ENCODE results near the gene ZBTB14.

The ZBTB14 gene

GRCh38 chr18:5288517-5288935 lies 7.0 kb downstream of the ZBTB14 start:
- DNase-seq, result no peak

DNA sequence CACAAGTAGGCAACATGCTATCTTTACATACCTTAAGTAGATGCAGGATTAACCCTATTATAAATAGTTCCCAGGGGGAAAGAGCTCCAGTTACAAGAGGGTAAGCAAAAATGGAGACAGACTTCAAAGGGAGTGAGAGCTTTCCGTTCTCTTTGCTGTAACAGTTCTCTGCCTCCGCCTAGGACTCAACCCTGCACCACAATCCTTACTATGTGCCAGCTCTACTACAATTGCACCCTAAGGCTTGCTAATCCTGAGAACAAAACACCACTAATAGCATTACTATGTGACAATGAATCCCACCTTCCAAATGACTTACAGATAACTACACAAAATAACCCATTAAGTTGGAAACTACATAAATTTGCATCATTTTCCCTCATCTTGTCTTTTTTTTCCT lies 7.7 kb downstream of the ZBTB14 start:
- DNase-seq, result no peak

DNA sequence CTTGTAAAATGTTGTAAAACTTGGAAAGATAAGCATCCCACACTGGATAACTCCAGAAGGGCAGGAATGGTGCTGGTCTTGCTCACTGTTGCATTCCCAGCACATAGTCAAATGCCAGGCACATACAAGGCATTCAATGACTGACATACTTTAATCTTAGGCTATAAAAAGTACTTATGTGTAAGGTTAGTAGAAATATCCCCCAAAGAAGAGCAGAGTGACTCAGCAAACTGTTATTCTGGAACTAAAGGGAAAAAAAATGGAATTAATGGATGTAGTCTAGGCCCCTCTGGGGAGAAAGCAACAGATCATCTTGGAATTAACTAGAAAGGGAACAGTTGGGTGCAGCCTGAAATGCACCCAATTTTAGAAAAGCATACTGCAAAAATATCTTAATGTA lies 9.0 kb downstream of the ZBTB14 start:
- no peak for DNase-seq

DNA sequence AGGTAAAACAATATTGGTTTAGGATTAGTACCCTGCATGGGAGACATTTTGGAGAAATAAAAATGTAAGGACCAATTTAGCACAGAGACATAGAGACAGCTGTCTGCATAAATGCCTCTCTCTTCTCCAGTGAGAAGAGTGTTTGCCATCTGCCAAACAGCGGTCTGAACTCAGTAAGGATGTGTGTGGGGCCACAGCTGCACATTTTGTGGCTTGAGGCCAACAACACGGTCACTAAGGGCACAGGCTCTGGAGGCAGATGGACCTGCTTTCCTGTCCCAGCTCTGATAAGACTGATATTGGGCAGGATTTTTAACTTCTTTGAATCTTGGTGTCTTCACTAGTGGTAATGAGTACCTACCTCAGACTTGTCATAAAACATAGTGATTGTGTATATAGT lies 10.2 kb downstream of the ZBTB14 start:
- no peak for DNase-seq

GRCh38 chr18:5284808-5285207 lies 10.7 kb downstream of the ZBTB14 start:
- DNase-seq, result no peak

GRCh38 chr18:5282770-5283169 lies 12.8 kb downstream of the ZBTB14 start:
- no peak for DNase-seq

GRCh38 chr18:5276947-5277346 lies 18.6 kb downstream of the ZBTB14 start:
- no peak for DNase-seq

DNA sequence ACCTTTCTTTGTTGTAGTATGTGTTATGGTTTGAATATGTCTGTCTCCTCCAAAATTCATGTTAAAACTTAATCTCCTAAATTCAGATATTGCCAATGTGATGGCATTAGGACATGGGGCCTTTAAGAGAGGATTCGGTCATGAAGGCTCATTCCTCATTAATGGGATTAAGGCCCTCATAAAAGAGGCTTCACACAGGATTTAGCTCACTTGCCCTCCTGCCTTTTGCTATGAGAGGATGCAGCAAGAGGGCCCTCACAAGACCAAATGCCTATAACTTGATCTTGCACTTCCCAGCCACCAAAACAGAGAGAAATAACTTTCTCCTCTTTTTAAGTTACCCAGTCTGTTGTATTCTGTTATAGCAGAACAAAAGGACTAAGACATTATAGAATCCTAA lies 19.7 kb downstream of the ZBTB14 start:
- DNase-seq, result no peak

DNA sequence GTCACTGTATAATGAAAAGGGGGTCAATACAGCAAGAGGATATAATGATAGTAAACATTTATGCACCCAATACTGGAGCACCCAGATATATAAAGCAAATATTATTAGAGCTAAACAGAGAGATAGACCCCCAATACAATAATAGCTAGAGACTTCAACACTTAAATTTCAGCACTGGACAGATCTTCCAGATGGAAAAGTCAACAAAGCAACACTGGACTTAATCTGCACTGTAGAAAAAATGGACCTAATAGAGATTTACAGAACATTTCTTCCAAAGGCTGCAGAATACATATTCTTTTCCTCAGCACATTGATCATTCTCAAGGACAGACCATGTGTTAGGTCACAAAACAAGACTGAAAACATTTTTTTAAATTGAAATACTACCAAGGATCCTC lies 26.7 kb downstream of the ZBTB14 start:
- DNase-seq, result no peak

DNA sequence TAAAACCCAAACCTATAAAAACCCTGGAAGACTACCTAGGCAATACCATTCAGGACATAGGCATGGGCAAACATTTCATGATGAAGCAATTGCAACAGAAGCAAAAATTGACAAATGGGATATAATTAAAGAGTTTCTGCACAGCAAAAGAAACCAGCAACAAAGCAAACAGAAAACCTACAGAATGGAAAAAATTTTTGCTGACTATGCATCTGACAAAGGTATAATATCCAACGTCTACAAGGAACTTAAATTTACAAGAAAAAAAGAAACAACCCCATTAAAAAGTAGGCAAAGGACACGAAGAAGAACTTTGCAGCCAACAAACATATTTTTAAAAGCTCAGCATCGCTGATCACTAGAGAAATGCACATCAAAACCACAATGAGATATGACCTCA lies 28.8 kb downstream of the ZBTB14 start:
- no peak for DNase-seq

- no peak for DNase-seq
Observed at GRCh38 chr18:5253910-5254309, 41.6 kb downstream of the ZBTB14 start.

DNA sequence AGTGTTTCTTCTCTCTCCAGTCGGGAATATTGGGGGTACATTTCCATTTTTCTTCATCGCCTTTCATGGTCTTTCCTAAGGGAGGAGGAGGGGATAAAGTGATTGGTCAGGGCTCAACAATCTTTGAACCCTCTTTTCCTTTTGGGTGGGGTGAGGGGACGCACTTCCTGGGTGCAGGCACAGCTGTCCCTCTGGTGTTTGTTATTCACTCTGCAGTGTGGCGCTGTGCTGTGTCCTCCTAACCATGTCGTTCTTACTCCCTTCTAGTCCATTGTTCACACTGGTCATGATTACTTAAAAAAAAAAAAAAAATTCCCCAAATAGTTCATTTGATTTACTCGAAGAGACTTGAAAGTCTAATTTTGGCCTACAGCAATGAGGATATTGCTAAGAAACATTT lies 44.4 kb downstream of the ZBTB14 start:
- DNase-seq, result no peak

DNA sequence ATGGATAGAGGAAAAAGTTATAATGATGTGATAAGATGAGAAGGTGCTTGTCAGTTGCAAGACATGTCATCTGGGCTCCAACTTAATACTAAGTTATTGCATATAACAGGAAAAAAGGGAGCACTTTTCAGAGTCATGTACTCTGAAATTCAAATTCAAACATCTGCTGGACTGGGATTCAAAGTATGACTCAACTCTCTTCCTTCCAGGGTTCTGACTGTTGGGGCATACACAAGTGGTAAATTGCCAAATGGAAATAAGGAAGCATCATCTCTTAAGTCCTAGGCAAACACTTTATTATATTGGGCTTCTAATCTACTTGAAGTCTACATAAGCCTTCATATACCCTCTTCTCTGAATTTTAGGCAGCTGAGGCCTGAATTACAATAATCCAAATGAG lies 44.9 kb downstream of the ZBTB14 start:
- no peak for DNase-seq

DNA sequence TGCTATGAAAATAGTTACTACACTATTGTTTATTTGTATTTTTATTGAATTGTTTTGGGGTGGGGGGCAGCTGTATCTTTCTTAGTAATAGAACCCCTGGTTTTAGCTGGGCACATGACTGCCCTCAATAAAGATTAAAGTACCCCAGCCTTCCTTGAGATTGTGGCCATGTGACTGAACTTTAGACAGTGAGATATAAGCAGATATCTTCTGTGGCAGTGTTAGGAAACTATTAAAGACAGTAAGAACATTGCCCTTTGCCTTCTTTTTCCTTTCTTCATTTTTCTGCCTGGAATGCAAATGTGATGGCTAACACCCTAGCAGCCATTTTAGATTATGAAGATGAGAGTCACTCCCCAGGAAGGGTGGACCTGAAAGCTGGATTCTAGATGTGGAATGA lies 50.6 kb downstream of the ZBTB14 start:
- no peak for DNase-seq

- DNase-seq, result no peak
Observed at GRCh38 chr18:5239447-5239846, 56.1 kb downstream of the ZBTB14 start.

All from CD4-positive, alpha-beta T cell treated with Interleukin-10 for 1 hour (primary cell).